HG02840 (cell line): ENCODE measurements around the gene MET.
"Not testable (repeated sequence)": the region's sequence is repeated elsewhere in the genome, so short reads cannot be mapped to it uniquely, and the experiment has no call there.

Source experiments
- ATAC-seq: cut with Tn5 transposase; IDR thresholded peaks from one replicate; pipeline ENCODE4 v1.9.1; 2021; ENCODE audit warnings: mild to moderate bottlenecking, moderate library complexity, moderate number of reproducible peaks; ENCODE audit not compliant: unreplicated experiment, low FRiP score

Gene MET

GRCh38 chr7:116741625-116742316, 69.8 kb downstream of the MET start:
- ATAC-seq, result no peak

GRCh38 chr7:116742641-116743040, 70.6 kb downstream of the MET start:
- no peak for ATAC-seq

GRCh38 chr7:116743835-116744234, 71.8 kb downstream of the MET start:
- not testable (repeated sequence) for ATAC-seq

GRCh38 chr7:116746388-116746787, 74.4 kb downstream of the MET start:
- not testable (repeated sequence) for ATAC-seq

- not testable (repeated sequence) for ATAC-seq
Observed at GRCh38 chr7:116751070-116751469, 79.1 kb downstream of the MET start.

GRCh38 chr7:116752305-116753074, 80.5 kb downstream of the MET start:
- no peak for ATAC-seq

GRCh38 chr7:116753130-116753529, 81.1 kb downstream of the MET start:
- no peak for ATAC-seq

- ATAC-seq, result no peak
Observed at GRCh38 chr7:116754186-116754585, 82.2 kb downstream of the MET start.

GRCh38 chr7:116757283-116757682, 85.3 kb downstream of the MET start:
- no peak for ATAC-seq

- ATAC-seq, result not testable (repeated sequence)
Observed at GRCh38 chr7:116759642-116760041, 87.6 kb downstream of the MET start.

GRCh38 chr7:116762971-116763370, 91.0 kb downstream of the MET start:
- ATAC-seq, result no peak

- no peak for ATAC-seq
Observed at GRCh38 chr7:116763647-116764046, 91.7 kb downstream of the MET start.

- no peak for ATAC-seq
Observed at GRCh38 chr7:116766881-116767280, 94.9 kb downstream of the MET start.

- ATAC-seq, result no peak
Observed at GRCh38 chr7:116769546-116769945, 97.5 kb downstream of the MET start.

- ATAC-seq, result no peak
Observed at GRCh38 chr7:116770941-116771340, 98.9 kb downstream of the MET start.

GRCh38 chr7:116771640-116772039, 99.6 kb downstream of the MET start:
- no peak for ATAC-seq

GRCh38 chr7:116772423-116772863, 100.4 kb downstream of the MET start:
- no peak for ATAC-seq

- no peak for ATAC-seq
Observed at GRCh38 chr7:116772926-116773749, 101.1 kb downstream of the MET start.

- ATAC-seq, result no peak
Observed at GRCh38 chr7:116776046-116776445, 104.0 kb downstream of the MET start.

- ATAC-seq, result no peak
Observed at GRCh38 chr7:116776610-116777289, 104.8 kb downstream of the MET start.
